Esophagus squamous epithelium (tissue), 5 donors: ENCODE measurements around the gene GPATCH11. TPM values are rescaled to one million over a fixed set of nuclear protein-coding genes. Genes with fewer than 3 reads are reported as not detected.

Experiments used
- DNase-seq: peaks from one replicate; lab custom pipeline; 2025; lab: John Stamatoyannopoulos, UW
- H3K27ac ChIP-seq, 4 donors: fragments of 200-600 bp; sonication (generic); one replicate each; pipeline ENCODE4 v1.5.1; 2016 to 2019; ENCODE audit warnings: mild to moderate bottlenecking in 1 of 4
- H3K27me3 ChIP-seq, 4 donors: fragments of 200-600 bp; sonication (generic); 1 replicate in 3 of 4; 2 replicates in 1 of 4; pipeline versions ENCODE4 v1.5.1 to v1.6.0; 2017 to 2021; ENCODE audit warnings: antibody characterized with exemption in 1 of 4
- H3K36me3 ChIP-seq, 3 donors: fragments of 200-600 bp; sonication (generic); one replicate each; pipeline ENCODE4 v1.5.1; 2016 to 2019
- H3K4me1 ChIP-seq, 3 donors: fragments of 200-600 bp; sonication (generic); one replicate each; pipeline ENCODE4 v1.5.1; 2017 to 2019
- H3K4me3 ChIP-seq, 4 donors: fragments of 200-600 bp; sonication (generic); 1 replicate in 3 of 4; 2 replicates in 1 of 4; pipeline ENCODE4 v1.5.1; 2016 to 2019; ENCODE audit warnings: mild to moderate bottlenecking in 2 of 4, moderate library complexity in 1 of 4
- H3K9me3 ChIP-seq, 3 donors: fragments of 200-600 bp; sonication (generic); one replicate each; pipeline ENCODE4 v1.5.1; 2016 to 2019
- POLR2A ChIP-seq, 4 donors: fragments of 450-650 bp; IDR thresholded peaks; one replicate each; pipeline ENCODE4 v1.6.1; 2017; ENCODE audit warnings: antibody characterized with exemption in 4 of 4, mild to moderate bottlenecking in 4 of 4, moderate library complexity in 3 of 4
- WGBS, 2 donors: methylation state at CpG; one replicate each; pipeline ENCODE4 v1.1.5; 2018; 5-methylcytosine and 5-hydroxymethylcytosine counted together
- intact Hi-C: fragments of 100-400 bp; cut with DNase I; formaldehyde crosslinking; loops from one replicate; pipeline ENCODE4 v1.15.0; 2022
- total RNA-seq, 4 donors: library from RNA; depleted of rRNA; stranded (reverse); fragments of >200 nt; gene quantifications; one replicate each; pipeline ENCODE4 v1.1.0, GENCODE V29; 2016
- TF ChIP-seq, protein P1 (sequence below), 6 experiments: fragments of 450-650 bp in 4 of 6; fragments of 200-600 bp in 2 of 6; sonication (generic) in 2 of 6; IDR thresholded peaks; one replicate each; pipeline ENCODE4 v1.5.1; 2016 to 2019; ENCODE audit warnings: antibody characterized with exemption in 6 of 6, mild to moderate bottlenecking in 4 of 6, moderate library complexity in 4 of 6
- donor health status: DM: yes; HTN: yes; CAD: no.

The GPATCH11 gene
- total RNA-seq, 4 donors from 2014 or later: 2.7 to 6.8 (median 5.9) TPM

DNA sequence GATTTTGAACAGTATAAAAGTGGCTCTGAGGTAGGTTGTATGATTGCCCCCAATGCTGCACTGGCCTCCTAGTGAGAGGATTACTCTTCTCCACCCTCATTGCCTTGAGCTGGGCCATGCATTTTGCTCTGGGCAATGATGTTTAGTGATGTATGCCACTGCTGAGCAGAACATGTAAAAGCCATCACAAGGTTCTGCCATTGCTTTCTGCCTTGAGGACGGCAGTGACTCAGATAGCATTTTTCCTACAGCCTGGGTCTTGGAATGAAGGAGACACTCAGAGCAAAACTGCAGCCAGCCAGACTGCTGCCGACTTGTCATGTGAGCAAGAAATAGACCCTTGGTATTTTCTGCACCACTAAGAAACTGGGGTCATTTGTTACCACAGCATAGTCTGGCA lies 27.6 kb downstream of the GPATCH11 start:
- Histone ChIP-seq H3K36me3 (peaks cover 8 to 76% (median 8%) of the 10 kb centered on the region in 3 donors), H3K4me3 (no peak overlapping the region), H3K27me3 (no peaks in the 10 kb centered on the region), H3K27ac (no peak overlapping the region), H3K9me3 (no peaks in the 10 kb centered on the region), H3K4me1 (peaks cover 0 to 5% (median 0%) of the 10 kb centered on the region in 3 donors)
- DNase-seq: no peak
- no peak for TF ChIP-seq POLR2A (IDR thresholded peaks at IDR 0.05)
- TF ChIP-seq, protein P1, sequence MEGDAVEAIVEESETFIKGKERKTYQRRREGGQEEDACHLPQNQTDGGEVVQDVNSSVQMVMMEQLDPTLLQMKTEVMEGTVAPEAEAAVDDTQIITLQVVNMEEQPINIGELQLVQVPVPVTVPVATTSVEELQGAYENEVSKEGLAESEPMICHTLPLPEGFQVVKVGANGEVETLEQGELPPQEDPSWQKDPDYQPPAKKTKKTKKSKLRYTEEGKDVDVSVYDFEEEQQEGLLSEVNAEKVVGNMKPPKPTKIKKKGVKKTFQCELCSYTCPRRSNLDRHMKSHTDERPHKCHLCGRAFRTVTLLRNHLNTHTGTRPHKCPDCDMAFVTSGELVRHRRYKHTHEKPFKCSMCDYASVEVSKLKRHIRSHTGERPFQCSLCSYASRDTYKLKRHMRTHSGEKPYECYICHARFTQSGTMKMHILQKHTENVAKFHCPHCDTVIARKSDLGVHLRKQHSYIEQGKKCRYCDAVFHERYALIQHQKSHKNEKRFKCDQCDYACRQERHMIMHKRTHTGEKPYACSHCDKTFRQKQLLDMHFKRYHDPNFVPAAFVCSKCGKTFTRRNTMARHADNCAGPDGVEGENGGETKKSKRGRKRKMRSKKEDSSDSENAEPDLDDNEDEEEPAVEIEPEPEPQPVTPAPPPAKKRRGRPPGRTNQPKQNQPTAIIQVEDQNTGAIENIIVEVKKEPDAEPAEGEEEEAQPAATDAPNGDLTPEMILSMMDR (IDR thresholded peaks at IDR 0.05): no peak
- WGBS, 2 donors: 100% methylated on average over 1 to 2 of the region's 2 CpGs
- intact Hi-C loops: no loop called here

DNA sequence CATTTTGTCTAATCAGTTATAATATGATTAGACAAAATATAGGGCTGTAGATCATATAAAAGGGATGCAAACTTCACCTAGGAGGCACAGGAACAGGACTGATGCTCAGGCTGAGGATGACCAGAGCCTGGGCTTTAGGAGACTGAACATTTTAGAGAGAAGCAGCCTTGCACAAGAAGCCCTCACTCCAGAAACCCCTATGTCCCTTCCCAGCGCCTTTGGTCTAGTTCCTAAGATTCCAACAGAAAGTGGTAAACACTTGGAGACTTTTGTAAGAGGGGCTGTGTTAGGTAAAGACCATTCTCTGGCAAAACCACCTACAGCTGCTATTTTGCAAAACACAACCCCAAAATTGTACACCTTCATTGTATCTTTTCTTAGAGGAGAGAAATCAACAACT lies 33.2 kb downstream of the GPATCH11 start:
- H3K9me3 ChIP-seq: no peaks in the 10 kb centered on the region
- H3K27me3 ChIP-seq: no peaks in the 10 kb centered on the region
- no peak overlapping the region for H3K27ac ChIP-seq
- TF ChIP-seq, protein P1 (IDR thresholded peaks at IDR 0.05): no peak
- DNase-seq: no peak
- H3K4me1 ChIP-seq: no peaks in the 10 kb centered on the region
- WGBS, 2 donors: 100% methylated on average over 1 of the region's 1 CpG
- no peak overlapping the region for H3K4me3 ChIP-seq
- intact Hi-C loops: no loop called here
- H3K36me3 ChIP-seq: peaks cover 8 to 94% (median 8%) of the 10 kb centered on the region in 3 donors

DNA sequence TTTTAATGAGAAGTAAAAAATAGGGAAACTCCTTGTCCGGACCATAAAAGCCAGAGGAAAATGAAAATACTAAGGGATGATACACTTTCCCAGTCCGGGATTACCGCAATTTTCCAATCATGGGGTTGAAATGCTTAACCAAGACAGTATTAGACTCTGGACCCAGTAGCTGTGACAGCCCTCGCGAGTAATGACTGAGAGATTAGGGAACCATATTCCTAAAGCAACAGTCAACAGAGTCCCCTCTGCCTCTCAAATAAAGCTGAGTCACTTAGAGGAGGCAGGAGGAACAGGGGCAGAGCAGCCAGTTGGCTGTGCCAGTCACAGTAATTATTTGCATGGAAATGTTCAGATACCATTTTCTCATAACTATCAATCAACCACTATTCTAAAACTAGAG lies 34.8 kb downstream of the GPATCH11 start:
- H3K4me3 ChIP-seq: no peak overlapping the region
- no peak overlapping the region for H3K27ac ChIP-seq
- intact Hi-C loops: no loop called here
- no peaks in the 10 kb centered on the region for H3K9me3 ChIP-seq
- WGBS, 2 donors: 96 to 98% methylated on average over 5 of the region's 5 CpGs
- no peaks in the 10 kb centered on the region for H3K4me1 ChIP-seq
- no peaks in the 10 kb centered on the region for H3K27me3 ChIP-seq
- TF ChIP-seq POLR2A (IDR thresholded peaks at IDR 0.05): no peak
- TF ChIP-seq, protein P1 (IDR thresholded peaks at IDR 0.05): no peak
- no peak for DNase-seq
- peaks cover 8 to 94% (median 8%) of the 10 kb centered on the region in 3 donors for H3K36me3 ChIP-seq

DNA sequence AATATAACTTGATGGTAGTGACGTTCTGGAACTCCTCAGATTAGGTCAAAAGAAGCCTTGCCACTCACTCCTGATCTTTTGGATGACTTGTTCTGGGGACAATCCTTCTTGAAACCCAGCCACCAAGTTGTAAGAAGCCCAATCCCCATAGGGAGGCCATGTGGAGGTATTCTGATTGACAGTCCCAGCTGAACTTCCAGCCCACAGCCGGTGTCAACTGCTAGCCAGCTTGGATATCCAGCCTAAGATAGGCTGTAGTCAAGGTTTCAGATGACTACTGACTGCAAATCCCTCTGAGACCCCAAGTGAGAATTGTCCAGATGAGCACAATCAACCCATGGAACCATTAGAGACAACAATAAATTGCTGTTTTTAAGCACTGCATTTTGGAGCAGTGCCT lies 41.1 kb downstream of the GPATCH11 start:
- Histone ChIP-seq H3K27ac (no peak overlapping the region), H3K36me3 (peaks cover 0 to 96% (median 12%) of the 10 kb centered on the region in 3 donors), H3K9me3 (no peaks in the 10 kb centered on the region), H3K4me3 (no peak overlapping the region), H3K4me1 (no peaks in the 10 kb centered on the region), H3K27me3 (no peaks in the 10 kb centered on the region)
- TF ChIP-seq POLR2A (IDR thresholded peaks at IDR 0.05): no peak
- TF ChIP-seq, protein P1 (IDR thresholded peaks at IDR 0.05): no peak
- intact Hi-C loops: no loop called here
- DNase-seq: no peak
- WGBS, 2 donors: 100% methylated on average over 1 to 2 of the region's 2 CpGs

DNA sequence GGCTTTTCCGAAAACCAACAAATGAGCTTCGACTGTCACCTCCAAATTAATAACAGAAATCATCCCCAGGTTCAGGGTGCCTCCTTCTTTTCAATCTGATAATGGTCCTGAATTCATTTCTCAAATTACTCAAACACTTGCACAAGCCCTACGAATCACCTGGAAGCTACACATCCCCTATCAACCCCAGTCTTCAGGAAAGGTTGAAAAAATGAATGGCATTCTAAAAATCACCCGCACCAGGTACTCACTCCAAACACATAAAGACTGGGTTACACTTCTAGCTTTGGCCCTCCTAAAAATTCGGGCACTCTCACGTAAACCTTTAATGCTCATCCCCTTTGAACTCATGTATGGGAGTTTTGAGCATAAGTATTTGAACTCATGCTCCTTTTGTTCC lies 48.6 kb downstream of the GPATCH11 start:
- peaks cover 0 to 100% (median 35%) of the 10 kb centered on the region in 3 donors for H3K36me3 ChIP-seq

More for the DNA sequence above, 48.6 kb downstream of the GPATCH11 start:
- intact Hi-C loops: no loop called here
- DNase-seq: no peak
- no peak overlapping the region for H3K4me3 ChIP-seq
- H3K27ac ChIP-seq: no peak overlapping the region
- WGBS, 2 donors: 93 to 94% methylated on average over 6 of the region's 6 CpGs
- H3K27me3 ChIP-seq: no peaks in the 10 kb centered on the region
- no peak for TF ChIP-seq POLR2A (IDR thresholded peaks at IDR 0.05)
- TF ChIP-seq, protein P1 (IDR thresholded peaks at IDR 0.05): no peak
- no peaks in the 10 kb centered on the region for H3K4me1 ChIP-seq
- no peaks in the 10 kb centered on the region for H3K9me3 ChIP-seq
